ENCODE data around the gene GRIK4. TPM values are rescaled to one million over a fixed set of nuclear protein-coding genes. Genes with fewer than 3 reads are reported as not detected.

GRIK4 gene
- total and polyA plus RNA-seq, 9 of the 15 experiments (the other 6 are each of a cell fraction or from before 2014, with no cell fraction given): not detected

- TF ChIP-seq REST (IDR thresholded peaks at IDR 0.05; ENCODE audit: borderline replicate concordance) (no peak), REST (CRISPR knock-in tag; IDR thresholded peaks at IDR 0.05; ENCODE audit: low read depth) (no peak), ZNF280B (CRISPR knock-in tag; IDR thresholded peaks at IDR 0.05) (no peak), ZNF282 (CRISPR knock-in tag; IDR thresholded peaks at IDR 0.05) (no peak), HEY1 (CRISPR knock-in tag; IDR thresholded peaks at IDR 0.05; ENCODE audit: borderline replicate concordance) (no peak), ATF4 (CRISPR knock-in tag; IDR thresholded peaks at IDR 0.05) (no peak), WHSC1 (IDR thresholded peaks at IDR 0.05; ENCODE audit: low read length) (no peak), POLR2A (conservative IDR thresholded peaks at IDR 0.05) (no peak)
Measured at GRCh38 chr11:120642196-120642894, 130.8 kb downstream of the GRIK4 start (continued).

Measured in K562 (cell line).